Esophagus squamous epithelium (tissue), 5 donors: ENCODE results near the gene ARRDC2. TPM values are rescaled to one million over a fixed set of nuclear protein-coding genes. Genes with fewer than 3 reads are reported as not detected.

ENCODE experiments used
- DNase-seq: peaks from one replicate; lab custom pipeline; 2025; lab: John Stamatoyannopoulos, UW
- H3K27ac ChIP-seq, 4 donors: fragments of 200-600 bp; sonication (generic); one replicate each; pipeline ENCODE4 v1.5.1; 2016 to 2019; ENCODE audit warnings: mild to moderate bottlenecking in 1 of 4
- H3K27me3 ChIP-seq, 4 donors: fragments of 200-600 bp; sonication (generic); 1 replicate in 3 of 4; 2 replicates in 1 of 4; pipeline versions ENCODE4 v1.5.1 to v1.6.0; 2017 to 2021; ENCODE audit warnings: antibody characterized with exemption in 1 of 4
- H3K36me3 ChIP-seq, 3 donors: fragments of 200-600 bp; sonication (generic); one replicate each; pipeline ENCODE4 v1.5.1; 2016 to 2019
- H3K4me1 ChIP-seq, 3 donors: fragments of 200-600 bp; sonication (generic); one replicate each; pipeline ENCODE4 v1.5.1; 2017 to 2019
- H3K4me3 ChIP-seq, 4 donors: fragments of 200-600 bp; sonication (generic); 1 replicate in 3 of 4; 2 replicates in 1 of 4; pipeline ENCODE4 v1.5.1; 2016 to 2019; ENCODE audit warnings: mild to moderate bottlenecking in 2 of 4, moderate library complexity in 1 of 4
- H3K9me3 ChIP-seq, 3 donors: fragments of 200-600 bp; sonication (generic); one replicate each; pipeline ENCODE4 v1.5.1; 2016 to 2019
- POLR2A ChIP-seq, 4 donors: fragments of 450-650 bp; IDR thresholded peaks; one replicate each; pipeline ENCODE4 v1.6.1; 2017; ENCODE audit warnings: antibody characterized with exemption in 4 of 4, mild to moderate bottlenecking in 4 of 4, moderate library complexity in 3 of 4
- WGBS, 2 donors: methylation state at CpG; one replicate each; pipeline ENCODE4 v1.1.5; 2018; 5-methylcytosine and 5-hydroxymethylcytosine counted together
- intact Hi-C: fragments of 100-400 bp; cut with DNase I; formaldehyde crosslinking; loops from one replicate; pipeline ENCODE4 v1.15.0; 2022
- total RNA-seq, 4 donors: library from RNA; depleted of rRNA; stranded (reverse); fragments of >200 nt; gene quantifications; one replicate each; pipeline ENCODE4 v1.1.0, GENCODE V29; 2016
- TF ChIP-seq, protein P1 (sequence below), 6 experiments: fragments of 450-650 bp in 4 of 6; fragments of 200-600 bp in 2 of 6; sonication (generic) in 2 of 6; IDR thresholded peaks; one replicate each; pipeline ENCODE4 v1.5.1; 2016 to 2019; ENCODE audit warnings: antibody characterized with exemption in 6 of 6, mild to moderate bottlenecking in 4 of 6, moderate library complexity in 4 of 6
- donor health status: DM: yes; HTN: yes; CAD: no.

ARRDC2 gene
- total RNA-seq, 4 donors from 2014 or later, result 12.4 to 37.2 (median 15.4) TPM

DNA sequence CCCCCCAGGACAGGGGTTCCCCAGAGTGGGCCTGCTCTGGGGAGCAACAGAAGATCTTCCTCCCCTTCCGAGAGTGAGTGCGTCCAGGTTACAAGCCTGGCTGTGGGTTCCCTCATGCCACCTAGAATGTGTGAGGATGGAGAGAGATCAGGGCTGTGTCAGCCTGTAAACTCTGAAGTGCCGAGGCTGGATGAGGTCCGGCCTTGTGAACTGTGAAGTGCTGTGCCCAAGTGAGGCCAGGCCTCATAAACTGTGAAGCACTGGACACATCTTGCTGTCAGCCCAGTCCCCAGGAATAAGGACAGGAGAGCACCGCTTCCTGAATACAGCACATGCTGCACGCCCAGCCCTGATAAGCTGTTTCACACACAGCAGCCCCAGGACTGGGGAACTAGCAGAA, 33.4 kb upstream of the ARRDC2 start:
- intact Hi-C loops, result no loop called here
- peaks cover 0 to 15% (median 0%) of the 10 kb centered on the region in 4 donors for H3K27me3 ChIP-seq
- no peak overlapping the region for H3K27ac ChIP-seq
- no peak overlapping the region for H3K4me3 ChIP-seq
- H3K9me3 ChIP-seq, result no peaks in the 10 kb centered on the region
- TF ChIP-seq, protein P1, sequence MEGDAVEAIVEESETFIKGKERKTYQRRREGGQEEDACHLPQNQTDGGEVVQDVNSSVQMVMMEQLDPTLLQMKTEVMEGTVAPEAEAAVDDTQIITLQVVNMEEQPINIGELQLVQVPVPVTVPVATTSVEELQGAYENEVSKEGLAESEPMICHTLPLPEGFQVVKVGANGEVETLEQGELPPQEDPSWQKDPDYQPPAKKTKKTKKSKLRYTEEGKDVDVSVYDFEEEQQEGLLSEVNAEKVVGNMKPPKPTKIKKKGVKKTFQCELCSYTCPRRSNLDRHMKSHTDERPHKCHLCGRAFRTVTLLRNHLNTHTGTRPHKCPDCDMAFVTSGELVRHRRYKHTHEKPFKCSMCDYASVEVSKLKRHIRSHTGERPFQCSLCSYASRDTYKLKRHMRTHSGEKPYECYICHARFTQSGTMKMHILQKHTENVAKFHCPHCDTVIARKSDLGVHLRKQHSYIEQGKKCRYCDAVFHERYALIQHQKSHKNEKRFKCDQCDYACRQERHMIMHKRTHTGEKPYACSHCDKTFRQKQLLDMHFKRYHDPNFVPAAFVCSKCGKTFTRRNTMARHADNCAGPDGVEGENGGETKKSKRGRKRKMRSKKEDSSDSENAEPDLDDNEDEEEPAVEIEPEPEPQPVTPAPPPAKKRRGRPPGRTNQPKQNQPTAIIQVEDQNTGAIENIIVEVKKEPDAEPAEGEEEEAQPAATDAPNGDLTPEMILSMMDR (IDR thresholded peaks at IDR 0.05), result no peak
- TF ChIP-seq POLR2A (IDR thresholded peaks at IDR 0.05), result no peak
- H3K36me3 ChIP-seq, result no peaks in the 10 kb centered on the region
- DNase-seq, result no peak
- 20% methylated on average over 1 of the region's 6 CpGs; no CpG with 5 or more reads in 1 of the 2 donors for WGBS, 2 donors
- H3K4me1 ChIP-seq, result no peaks in the 10 kb centered on the region

DNA sequence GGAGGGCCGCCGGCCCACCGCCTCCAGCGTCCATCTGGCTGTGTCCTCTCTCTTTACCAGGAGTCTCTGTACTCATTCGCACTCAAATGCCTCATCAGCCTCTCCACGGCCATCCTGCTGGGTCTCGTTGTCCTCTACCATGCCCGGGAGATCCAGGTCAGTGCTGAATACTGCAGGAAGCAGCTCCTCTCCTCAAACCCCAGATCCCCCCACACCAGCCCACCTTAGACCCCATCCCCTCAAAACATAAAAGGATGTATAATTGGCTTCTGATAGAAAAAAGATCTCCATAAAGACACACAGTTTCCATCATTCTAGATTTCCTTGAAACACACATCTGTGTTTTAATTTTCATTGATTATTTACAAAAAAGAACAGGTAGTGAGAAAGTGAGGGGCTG, 32.9 kb upstream of the ARRDC2 start:
- Histone ChIP-seq H3K4me1 (no peaks in the 10 kb centered on the region), H3K4me3 (no peak overlapping the region), H3K36me3 (no peaks in the 10 kb centered on the region), H3K27me3 (peaks cover 0 to 11% (median 0%) of the 10 kb centered on the region in 4 donors), H3K27ac (no peak overlapping the region), H3K9me3 (no peaks in the 10 kb centered on the region)
- intact Hi-C loops, result no loop called here
- DNase-seq, result no peak
- WGBS, 2 donors, result 72 to 92% methylated on average over 5 to 8 of the region's 8 CpGs
- no peak for TF ChIP-seq POLR2A (IDR thresholded peaks at IDR 0.05)
- TF ChIP-seq, protein P1 (IDR thresholded peaks at IDR 0.05), result no peak

DNA sequence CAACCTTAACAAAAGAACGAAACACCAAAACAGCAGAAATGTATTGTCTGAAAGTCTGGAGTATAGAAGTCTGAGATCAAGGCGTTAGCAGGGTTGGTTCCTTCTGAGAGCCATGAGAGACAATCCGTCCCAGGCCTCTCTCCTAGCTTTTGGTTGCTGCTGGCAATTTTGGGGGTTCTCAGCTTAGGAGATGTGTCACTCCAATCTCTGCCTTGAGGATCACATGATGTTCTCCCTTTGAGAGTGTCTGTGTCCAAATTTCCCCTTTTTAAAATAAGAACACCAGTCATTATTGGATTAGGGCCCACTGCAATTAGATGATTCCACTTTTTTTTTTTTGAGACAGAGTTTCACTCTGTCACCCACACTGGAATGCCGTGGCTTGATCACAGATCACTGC, 30.9 kb upstream of the ARRDC2 start:
- intact Hi-C loops, result no loop called here
- H3K27ac ChIP-seq, result no peak overlapping the region
- DNase-seq, result no peak
- no peak overlapping the region for H3K4me3 ChIP-seq
- no peaks in the 10 kb centered on the region for H3K4me1 ChIP-seq
- peaks cover 0 to 9% (median 0%) of the 10 kb centered on the region in 4 donors for H3K27me3 ChIP-seq
- H3K9me3 ChIP-seq, result no peaks in the 10 kb centered on the region
- no peaks in the 10 kb centered on the region for H3K36me3 ChIP-seq
- 83 to 85% methylated on average over 4 of the region's 4 CpGs for WGBS, 2 donors
- TF ChIP-seq POLR2A (IDR thresholded peaks at IDR 0.05), result no peak
- TF ChIP-seq, protein P1 (IDR thresholded peaks at IDR 0.05), result no peak

DNA sequence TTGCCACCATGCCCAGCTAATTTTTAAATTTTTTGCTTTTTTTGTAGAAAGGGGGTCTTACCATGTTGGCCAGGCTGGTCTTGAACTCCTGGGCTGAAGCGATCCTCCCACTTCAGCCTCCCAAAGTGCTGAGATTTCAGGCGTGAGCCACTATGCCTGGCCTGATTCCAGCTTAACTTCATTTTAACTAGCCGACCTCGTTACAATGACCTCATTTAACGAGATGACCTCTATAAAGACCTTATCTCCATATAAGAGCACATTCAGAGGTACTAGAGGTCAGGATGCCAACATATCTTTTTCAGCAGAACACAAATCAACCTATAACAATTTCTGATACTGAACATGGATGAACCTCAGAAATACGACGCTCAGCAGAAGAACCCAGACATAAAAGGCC, 30.5 kb upstream of the ARRDC2 start:
- TF ChIP-seq POLR2A (IDR thresholded peaks at IDR 0.05), result no peak
- TF ChIP-seq, protein P1 (IDR thresholded peaks at IDR 0.05), result no peak
- 77 to 85% methylated on average over 7 of the region's 7 CpGs for WGBS, 2 donors
- DNase-seq, result no peak
- H3K27me3 ChIP-seq, result peaks cover 0 to 14% (median 0%) of the 10 kb centered on the region in 4 donors
- H3K9me3 ChIP-seq, result no peaks in the 10 kb centered on the region
- intact Hi-C loops, result no loop called here
- no peaks in the 10 kb centered on the region for H3K36me3 ChIP-seq
- H3K4me3 ChIP-seq, result no peak overlapping the region
- no peak overlapping the region for H3K27ac ChIP-seq
- H3K4me1 ChIP-seq, result no peaks in the 10 kb centered on the region

DNA sequence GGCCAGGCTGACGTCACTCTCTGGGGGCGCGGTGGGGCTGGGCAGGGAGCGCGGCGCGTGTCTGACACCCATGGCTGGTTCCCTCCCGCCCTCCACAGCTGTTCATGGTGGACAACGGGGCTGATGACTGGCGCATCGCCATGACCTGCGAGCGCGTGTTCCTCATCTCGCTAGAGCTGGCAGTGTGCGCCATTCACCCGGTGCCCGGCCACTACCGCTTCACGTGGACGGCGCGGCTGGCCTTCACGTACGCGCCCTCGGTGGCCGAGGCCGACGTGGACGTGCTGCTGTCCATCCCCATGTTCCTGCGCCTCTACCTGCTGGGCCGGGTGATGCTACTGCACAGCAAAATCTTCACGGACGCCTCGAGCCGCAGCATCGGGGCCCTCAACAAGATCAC, 26.4 kb upstream of the ARRDC2 start:
- TF ChIP-seq, protein P1 (IDR thresholded peaks at IDR 0.05), result no peak
- TF ChIP-seq POLR2A (IDR thresholded peaks at IDR 0.05), result no peak
- Histone ChIP-seq H3K4me3 (no peak overlapping the region), H3K36me3 (no peaks in the 10 kb centered on the region), H3K27me3 (peaks cover 0 to 26% (median 0%) of the 10 kb centered on the region in 4 donors), H3K27ac (no peak overlapping the region), H3K4me1 (no peaks in the 10 kb centered on the region), H3K9me3 (no peaks in the 10 kb centered on the region)
- 92 to 93% methylated on average over 17 to 33 of the region's 38 CpGs for WGBS, 2 donors
- intact Hi-C loops, result no loop called here
- DNase-seq, result no peak
